BJ (cell line): ENCODE measurements around the gene TRABD2A. TPM values are rescaled to one million over a fixed set of nuclear protein-coding genes. Genes with fewer than 3 reads are reported as not detected.

Experiments used
- polyA plus RNA-seq: library from polyadenylated mRNA; depleted of rRNA; stranded (reverse); fragments of >200 nt; gene quantifications from 2 replicates; pipeline ENCODE4 v1.2.3, GENCODE V29; 2011; rRNA removed

Gene TRABD2A
- polyA plus RNA-seq, 1 experiment, result 3.8 TPM

Other genes starting within 250 kb of the TRABD2A start
- gene TMSB10, start 24.6 kb upstream of the TRABD2A start, polyA plus RNA-seq, result 2,234 and 3,073 TPM in 2 replicates
- gene KCMF1, start 90.1 kb upstream of the TRABD2A start, polyA plus RNA-seq, result 83.3 and 146 TPM in 2 replicates